Measurements from ENCODE around the gene SKAP2. TPM values are rescaled to one million over a fixed set of nuclear protein-coding genes. Genes with fewer than 3 reads are reported as not detected.

Gene SKAP2
- total and polyA plus RNA-seq, 2 of the 4 experiments (the other 2 are of a cell fraction): 5.7 to 7.4 TPM

GRCh38 chr7:26694141-26694540, 170.2 kb downstream of the SKAP2 start:
- H3K14ac ChIP-seq (replicated peaks; ENCODE audit: low read depth, low read length): no peak overlapping the region
- H3K9me3 ChIP-seq (ENCODE audit: control insufficient read depth, insufficient read depth, low read length): no peaks in the 10 kb centered on the region
- H4K5ac ChIP-seq (ENCODE audit: low read depth, low read length): no peak overlapping the region
- in situ Hi-C loops (cut with MboI; ENCODE audit: low sequenced_read_pairs) (no loop called here), dilution Hi-C loops (cut with HindIII; ENCODE audit: low sequenced_read_pairs, unreplicated experiment) (no loop called here), intact Hi-C loops (cut with micrococcal nuclease) (no loop called here)
- H3K4ac ChIP-seq (ENCODE audit: low read depth, low read length): no peak overlapping the region
- CTCF ChIA-PET: interaction anchor here (0.7 to 2.1 kb wide), 3 partner anchors 11 to 449 kb away, joined by 3 to 6 read pairs (median 4); no protein-coding TSS in a partner anchor
- H3K9me1 ChIP-seq (ENCODE audit: insufficient read depth, low read length): no peaks in the 10 kb centered on the region
- POLR2A ChIA-PET (ENCODE audit: unreplicated experiment): no interaction called here
- H3K56ac ChIP-seq (ENCODE audit: extremely low read depth, insufficient read depth, low read length): no peak overlapping the region
- no peak overlapping the region for H3K18ac ChIP-seq (ENCODE audit: low read depth, low read length)
- no peak overlapping the region for H4K8ac ChIP-seq (ENCODE audit: low read depth in 2 of 2, low read length in 2 of 2)
- H3K4me1 ChIP-seq (ENCODE audit: control insufficient read depth, insufficient read depth, low read length): peaks cover under 1% of the 10 kb centered on the region; the same call in 1 of the 2 replicates
- H2BK20ac ChIP-seq (ENCODE audit: low read depth, low read length): no peak overlapping the region
- H3K4me2 ChIP-seq (ENCODE audit: low read depth, low read length): no peak overlapping the region
- no peak overlapping the region for H4K91ac ChIP-seq (ENCODE audit: insufficient read depth, low read depth, low read length)
- no peaks in the 10 kb centered on the region for H3K36me3 ChIP-seq (ENCODE audit: control insufficient read depth, insufficient read depth, low read length)
- no peak overlapping the region for H2BK15ac ChIP-seq (ENCODE audit: low read depth, low read length)
- no peak for ATAC-seq (ENCODE audit: low read depth)
- H2AK5ac ChIP-seq (ENCODE audit: low read depth, low read length): no peak overlapping the region
- TF ChIP-seq BHLHE40 (IDR thresholded peaks at IDR 0.05; ENCODE audit: low read depth, low read length) (no peak), RFX5 (IDR thresholded peaks at IDR 0.05; ENCODE audit: low read depth, low read length) (no peak), CTCF (conservative IDR thresholded peaks at IDR 0.05; ENCODE audit: low read depth, low read length) (no peak), MAZ (IDR thresholded peaks at IDR 0.05; ENCODE audit: borderline replicate concordance, low read depth, low read length) (no peak), CHD1 (IDR thresholded peaks at IDR 0.05; ENCODE audit: low read depth, low read length) (no peak), POLR2A (IDR thresholded peaks at IDR 0.05; ENCODE audit: low read depth, low read length) (no peak), RCOR1 (IDR thresholded peaks at IDR 0.05; ENCODE audit: insufficient replicate concordance, low read length) (no peak)
- H4K20me1 ChIP-seq (ENCODE audit: insufficient read depth, low read length): no peaks in the 10 kb centered on the region
- no TSS peak for BruUV-seq (replicated peaks)
- H2AK9ac ChIP-seq (replicated peaks; ENCODE audit: low read depth, low read length, poor library complexity): no peak overlapping the region
- DNase-seq: no peak
- H2BK5ac ChIP-seq (ENCODE audit: low read depth, low read length, poor library complexity, severe bottlenecking): no peak overlapping the region
- H3K79me1 ChIP-seq (ENCODE audit: low read depth in 1 of 2, low read length in 2 of 2): no peaks in the 10 kb centered on the region
- no peaks in the 10 kb centered on the region for H3K27me3 ChIP-seq (ENCODE audit: control insufficient read depth, insufficient read depth, low read length)
- no peak overlapping the region for H3K23ac ChIP-seq (ENCODE audit: low read depth, low read length)
- H2AFZ ChIP-seq (replicated peaks; ENCODE audit: low read length, poor library complexity): no peak overlapping the region
- no peak overlapping the region for H3K9ac ChIP-seq (ENCODE audit: low read depth, low read length)
- H2BK120ac ChIP-seq (ENCODE audit: low read depth, low read length): no peak overlapping the region
- no peak overlapping the region for H3K4me3 ChIP-seq (ENCODE audit: insufficient read depth, low read depth, low read length)
- H3K27ac ChIP-seq (ENCODE audit: insufficient read depth, low read length): no peak overlapping the region
